ENCODE results near the gene LYZL6. TPM values are rescaled to one million over a fixed set of nuclear protein-coding genes. Genes with fewer than 3 reads are reported as not detected.

Gene LYZL6
- total and polyA plus RNA-seq, 2 experiments from 2014 or later: not detected

DNA sequence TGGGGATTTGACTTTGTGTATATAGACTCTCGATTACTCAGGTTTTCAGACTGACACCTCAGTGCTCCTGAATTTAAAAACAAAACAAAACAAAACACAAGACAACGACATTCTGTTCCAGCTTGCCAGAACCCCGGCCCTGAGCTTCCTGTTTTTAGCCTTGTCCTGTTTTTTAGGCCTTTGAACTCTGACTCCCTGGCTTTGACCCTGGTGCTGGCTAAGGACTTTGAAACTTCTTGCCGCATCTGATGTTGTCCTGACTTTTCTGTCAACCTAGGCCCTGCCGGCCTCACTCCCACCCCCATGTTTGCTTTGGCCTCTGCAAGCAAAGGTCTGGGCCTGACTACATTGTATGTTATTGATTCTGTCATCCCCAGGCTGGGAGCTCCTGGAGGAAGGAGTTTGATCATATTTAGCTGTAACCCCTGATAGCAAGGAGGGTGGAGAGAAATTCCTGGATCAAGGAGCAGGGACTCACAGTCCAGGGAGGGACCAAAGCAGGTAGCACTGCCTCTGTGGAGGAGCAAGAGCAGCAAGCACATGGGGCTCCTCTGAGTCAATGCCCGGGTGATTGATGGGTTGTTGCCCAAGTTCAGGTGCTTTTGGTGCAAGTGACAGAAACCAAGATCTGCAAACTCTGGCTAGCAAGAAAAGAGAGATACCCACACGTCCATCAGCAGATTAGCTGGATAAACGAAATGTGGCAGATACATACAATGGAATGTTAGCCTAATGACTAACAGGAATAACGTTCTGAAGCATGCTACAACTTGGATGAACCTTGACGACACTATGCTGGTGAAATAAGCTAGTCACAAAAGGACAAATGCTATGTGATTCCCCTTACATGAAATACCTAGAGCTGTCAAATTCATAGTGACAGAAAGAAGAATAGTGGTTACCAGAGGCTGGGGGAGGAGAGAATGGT, 30.1 kb upstream of the LYZL6 start:
- Histone ChIP-seq H3K4me2 (peak overlapping the region; percentile 32), H3K79me2 (no peaks in the 10 kb centered on the region), H4K20me1 (ENCODE audit: insufficient read depth, poor library complexity, severe bottlenecking) (no peaks in the 10 kb centered on the region), H3K4me3 (no peak overlapping the region), H3K27ac (peak overlapping the region; percentile 82), H3K36me3 (replicated peaks; ENCODE audit: insufficient read depth, low read depth) (no peaks in the 10 kb centered on the region), H3K4me1 (ENCODE audit: insufficient read depth) (peaks cover 27% of the 10 kb centered on the region), H3K9me3 (ENCODE audit: low read depth) (no peaks in the 10 kb centered on the region), H3K27me3 (no peaks in the 10 kb centered on the region), H2AFZ (no peak overlapping the region), H3K9me2 (replicated peaks; ENCODE audit: insufficient read depth) (no peaks in the 10 kb centered on the region)
- peak; percentile 61 for DNase-seq (ENCODE audit: low spot score)
- TF ChIP-seq EZH2phosphoT487 (IDR thresholded peaks at IDR 0.05; ENCODE audit: low read depth, severe bottlenecking, unreplicated experiment): no peak
- no peak for TF ChIP-seq CTCF (IDR thresholded peaks at IDR 0.05; ENCODE audit: poor library complexity)
- no peak for TF ChIP-seq EZH2 (IDR thresholded peaks at IDR 0.05; ENCODE audit: borderline replicate concordance)
- WGBS (ENCODE audit: low lambda C conversion rate, missing lambda C conversion rate): 30% methylated on average over 10 of the region's 10 CpGs

DNA sequence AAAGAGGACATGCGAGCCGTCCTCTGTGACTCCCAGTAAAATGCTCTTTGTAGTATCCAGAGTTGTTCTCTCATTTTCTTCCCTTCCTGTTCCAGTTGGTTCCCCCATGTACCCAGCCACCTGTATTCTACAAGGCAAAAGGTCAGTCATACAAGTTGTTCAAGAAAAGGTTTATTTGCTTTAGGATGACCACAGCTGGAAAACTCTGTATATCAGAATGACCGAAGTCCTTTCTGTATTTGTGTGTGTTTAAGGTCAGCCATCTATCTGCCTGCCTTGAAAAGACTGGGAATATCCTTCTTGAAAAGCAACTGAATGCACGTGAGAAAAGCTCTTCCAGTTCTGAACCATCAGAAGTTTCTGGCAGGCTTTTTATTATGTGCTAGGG, 29.4 kb upstream of the LYZL6 start:
- H3K4me1 ChIP-seq (ENCODE audit: insufficient read depth): peaks cover 27% of the 10 kb centered on the region
- H3K36me3 ChIP-seq (replicated peaks; ENCODE audit: insufficient read depth, low read depth): no peaks in the 10 kb centered on the region
- no peaks in the 10 kb centered on the region for H3K27me3 ChIP-seq
- no peaks in the 10 kb centered on the region for H3K79me2 ChIP-seq
- peak overlapping the region; percentile 32 for H3K4me2 ChIP-seq
- peak overlapping the region; percentile 82 for H3K27ac ChIP-seq
- H3K9me3 ChIP-seq (ENCODE audit: low read depth): no peaks in the 10 kb centered on the region
- H2AFZ ChIP-seq: no peak overlapping the region
- H4K20me1 ChIP-seq (ENCODE audit: insufficient read depth, poor library complexity, severe bottlenecking): no peaks in the 10 kb centered on the region
- H3K4me3 ChIP-seq: no peak overlapping the region
- 65% methylated on average over 4 of the region's 4 CpGs for WGBS (ENCODE audit: low lambda C conversion rate, missing lambda C conversion rate)
- TF ChIP-seq EZH2phosphoT487 (IDR thresholded peaks at IDR 0.05; ENCODE audit: low read depth, severe bottlenecking, unreplicated experiment) (no peak), EZH2 (IDR thresholded peaks at IDR 0.05; ENCODE audit: borderline replicate concordance) (no peak), CTCF (IDR thresholded peaks at IDR 0.05; ENCODE audit: poor library complexity) (no peak)
- peak; percentile 62 for DNase-seq (ENCODE audit: low spot score)
- H3K9me2 ChIP-seq (replicated peaks; ENCODE audit: insufficient read depth): no peaks in the 10 kb centered on the region

DNA sequence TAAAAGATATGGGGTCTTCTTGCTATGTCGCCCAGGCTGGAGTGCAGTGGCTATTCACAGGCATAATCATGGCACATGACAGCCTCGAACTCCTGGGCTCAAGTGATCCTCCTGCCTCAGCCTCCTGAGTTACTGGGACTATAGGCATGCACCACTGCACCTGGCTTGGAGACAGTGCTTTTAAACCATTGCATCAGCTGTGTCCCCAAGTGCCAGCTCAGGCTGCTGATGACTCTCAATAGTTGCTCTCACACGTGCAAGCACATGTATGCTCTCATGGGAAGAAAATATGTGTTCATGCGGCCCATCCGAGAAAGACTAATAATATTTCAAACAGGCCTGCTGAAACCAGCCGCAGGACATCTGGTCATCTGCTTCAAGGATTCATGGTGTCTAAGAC, 29.0 kb upstream of the LYZL6 start:
- WGBS (ENCODE audit: low lambda C conversion rate, missing lambda C conversion rate): 66% methylated on average over 6 of the region's 6 CpGs
- peak overlapping the region; percentile 82 for H3K27ac ChIP-seq
- H2AFZ ChIP-seq: no peak overlapping the region
- H3K4me1 ChIP-seq (ENCODE audit: insufficient read depth): peaks cover 27% of the 10 kb centered on the region
- no peaks in the 10 kb centered on the region for H3K9me2 ChIP-seq (replicated peaks; ENCODE audit: insufficient read depth)
- TF ChIP-seq CTCF (IDR thresholded peaks at IDR 0.05; ENCODE audit: poor library complexity) (no peak), EZH2 (IDR thresholded peaks at IDR 0.05; ENCODE audit: borderline replicate concordance) (no peak), EZH2phosphoT487 (IDR thresholded peaks at IDR 0.05; ENCODE audit: low read depth, severe bottlenecking, unreplicated experiment) (no peak)
- H4K20me1 ChIP-seq (ENCODE audit: insufficient read depth, poor library complexity, severe bottlenecking): no peaks in the 10 kb centered on the region
- DNase-seq (ENCODE audit: low spot score): no peak
- no peaks in the 10 kb centered on the region for H3K9me3 ChIP-seq (ENCODE audit: low read depth)
- no peaks in the 10 kb centered on the region for H3K36me3 ChIP-seq (replicated peaks; ENCODE audit: insufficient read depth, low read depth)
- no peaks in the 10 kb centered on the region for H3K79me2 ChIP-seq
- no peak overlapping the region for H3K4me3 ChIP-seq
- H3K27me3 ChIP-seq: no peaks in the 10 kb centered on the region
- peak overlapping the region; percentile 24 for H3K4me2 ChIP-seq

All from hepatocyte (in vitro differentiated cells).